Measurements from ENCODE around the gene FOXRED1. TPM values are rescaled to one million over a fixed set of nuclear protein-coding genes. Genes with fewer than 3 reads are reported as not detected.

FOXRED1 gene
- total RNA-seq, 1 experiment from 2014 or later = 67.5 TPM

DNA sequence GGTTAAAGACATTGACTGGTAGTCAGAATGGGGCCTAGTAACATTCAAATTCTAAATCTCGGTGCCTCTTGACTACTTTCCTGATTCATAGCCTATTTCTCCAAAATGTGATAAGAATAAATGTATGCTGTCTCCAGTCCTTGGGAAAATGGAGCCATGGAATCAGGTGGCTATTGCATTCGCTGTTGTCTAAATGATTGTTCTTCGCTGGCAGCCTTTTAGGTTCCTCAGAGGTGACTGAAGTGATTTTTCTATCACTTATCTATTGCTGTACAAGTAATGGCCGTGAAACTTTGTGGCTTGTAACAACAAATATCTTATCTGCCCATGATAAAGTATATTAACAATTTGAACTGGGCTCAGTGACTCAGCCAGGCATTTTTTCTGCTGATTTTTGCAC, 15.7 kb upstream of the FOXRED1 start:
- no peak overlapping the region for H3K4me2 ChIP-seq (ENCODE audit: insufficient read depth, insufficient read length, low read length)
- no peak overlapping the region for H3T11ph ChIP-seq (ENCODE audit: low read length)
- no peak overlapping the region for H4K5ac ChIP-seq (ENCODE audit: insufficient read length, low read depth, low read length)
- Mint-ChIP-seq H3K4me3 (no peak overlapping the region), H3K9me3 (no peaks in the 10 kb centered on the region), H3K36me3 (ENCODE audit: insufficient read depth in 1 of 3, low read depth in 3 of 3) (peaks cover 14 to 61% (median 48%) of the 10 kb centered on the region in 3 experiments), H3K27ac (no peak overlapping the region; a peak in 1 of 7 replicates), H3K27me3 (ENCODE audit: low read depth) (no peaks in the 10 kb centered on the region), H3K4me1 (no peaks in the 10 kb centered on the region)
- no peak overlapping the region for H2BK5ac ChIP-seq (ENCODE audit: insufficient read length, low read length)
- no peak overlapping the region for H2AFZ ChIP-seq (ENCODE audit: low read length)
- no peak overlapping the region for H4K8ac ChIP-seq (replicated peaks; ENCODE audit: insufficient read length, low read depth, low read length)
- H2BK15ac ChIP-seq (ENCODE audit: low read depth, low read length) = no peak overlapping the region
- no peak overlapping the region for H3K56ac ChIP-seq (ENCODE audit: insufficient read length, low read depth, low read length)
- H2BK120ac ChIP-seq (ENCODE audit: low read depth, low read length, poor library complexity, severe bottlenecking) = no peak overlapping the region
- H3K23ac ChIP-seq (ENCODE audit: insufficient read length, low read depth, low read length) = no peak overlapping the region
- H3K9me3 ChIP-seq (ENCODE audit: control insufficient read depth, low read depth, low read length) = no peaks in the 10 kb centered on the region
- no peak overlapping the region for H2BK20ac ChIP-seq (ENCODE audit: low read depth, low read length, poor library complexity, severe bottlenecking)
- no CpG with 5 or more reads among the region's 4 CpGs for WGBS (ENCODE audit: extremely low coverage, insufficient read length, low lambda C conversion rate)
- no peaks in the 10 kb centered on the region for H4K20me1 ChIP-seq (ENCODE audit: control insufficient read depth, insufficient read depth, insufficient read length)
- no peak overlapping the region for H3K27ac ChIP-seq (ENCODE audit: insufficient read length, low read depth, low read length)
- TF ChIP-seq, protein P1, sequence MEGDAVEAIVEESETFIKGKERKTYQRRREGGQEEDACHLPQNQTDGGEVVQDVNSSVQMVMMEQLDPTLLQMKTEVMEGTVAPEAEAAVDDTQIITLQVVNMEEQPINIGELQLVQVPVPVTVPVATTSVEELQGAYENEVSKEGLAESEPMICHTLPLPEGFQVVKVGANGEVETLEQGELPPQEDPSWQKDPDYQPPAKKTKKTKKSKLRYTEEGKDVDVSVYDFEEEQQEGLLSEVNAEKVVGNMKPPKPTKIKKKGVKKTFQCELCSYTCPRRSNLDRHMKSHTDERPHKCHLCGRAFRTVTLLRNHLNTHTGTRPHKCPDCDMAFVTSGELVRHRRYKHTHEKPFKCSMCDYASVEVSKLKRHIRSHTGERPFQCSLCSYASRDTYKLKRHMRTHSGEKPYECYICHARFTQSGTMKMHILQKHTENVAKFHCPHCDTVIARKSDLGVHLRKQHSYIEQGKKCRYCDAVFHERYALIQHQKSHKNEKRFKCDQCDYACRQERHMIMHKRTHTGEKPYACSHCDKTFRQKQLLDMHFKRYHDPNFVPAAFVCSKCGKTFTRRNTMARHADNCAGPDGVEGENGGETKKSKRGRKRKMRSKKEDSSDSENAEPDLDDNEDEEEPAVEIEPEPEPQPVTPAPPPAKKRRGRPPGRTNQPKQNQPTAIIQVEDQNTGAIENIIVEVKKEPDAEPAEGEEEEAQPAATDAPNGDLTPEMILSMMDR (conservative IDR thresholded peaks at IDR 0.05) = no peak
- H3K23me2 ChIP-seq (ENCODE audit: insufficient read length, low read depth, low read length, poor library complexity, severe bottlenecking) = no peaks in the 10 kb centered on the region
- H3K4me1 ChIP-seq (ENCODE audit: insufficient read depth, low read length) = no peaks in the 10 kb centered on the region
- no peaks in the 10 kb centered on the region for H3K79me2 ChIP-seq (ENCODE audit: insufficient read depth, low read length)
- DNase-seq = no peak
- no peak overlapping the region for H4K91ac ChIP-seq (ENCODE audit: insufficient read length, low read depth, low read length)
- no peak overlapping the region for H3K14ac ChIP-seq (ENCODE audit: insufficient read depth, low read length)
- no peak overlapping the region for H3K4ac ChIP-seq (ENCODE audit: low read depth, low read length)
- no peak overlapping the region for H3K9ac ChIP-seq (ENCODE audit: extremely low read depth, insufficient read length, low read length)
- no peak overlapping the region for H3K18ac ChIP-seq (ENCODE audit: insufficient read length, low read depth, low read length)
- no peak overlapping the region for H2AK5ac ChIP-seq (ENCODE audit: insufficient read length, low read length)
- no peak overlapping the region for H2BK12ac ChIP-seq (ENCODE audit: insufficient read length, low read depth, low read length)
- H3K27me3 ChIP-seq (ENCODE audit: insufficient read depth, low read length) = no peaks in the 10 kb centered on the region; the same call in 1 of the 2 replicates
- H3K79me1 ChIP-seq (ENCODE audit: insufficient read depth, low read depth, low read length, poor library complexity, severe bottlenecking) = no peaks in the 10 kb centered on the region
